T-helper 22 cell (primary cell): ENCODE results near the gene CLDN4.

ENCODE experiments used
- DNase-seq: peaks from one replicate; pipeline ENCODE4 v3.0.0-alpha.2; 2020; ENCODE audit warnings: low read depth

CLDN4 gene

DNA sequence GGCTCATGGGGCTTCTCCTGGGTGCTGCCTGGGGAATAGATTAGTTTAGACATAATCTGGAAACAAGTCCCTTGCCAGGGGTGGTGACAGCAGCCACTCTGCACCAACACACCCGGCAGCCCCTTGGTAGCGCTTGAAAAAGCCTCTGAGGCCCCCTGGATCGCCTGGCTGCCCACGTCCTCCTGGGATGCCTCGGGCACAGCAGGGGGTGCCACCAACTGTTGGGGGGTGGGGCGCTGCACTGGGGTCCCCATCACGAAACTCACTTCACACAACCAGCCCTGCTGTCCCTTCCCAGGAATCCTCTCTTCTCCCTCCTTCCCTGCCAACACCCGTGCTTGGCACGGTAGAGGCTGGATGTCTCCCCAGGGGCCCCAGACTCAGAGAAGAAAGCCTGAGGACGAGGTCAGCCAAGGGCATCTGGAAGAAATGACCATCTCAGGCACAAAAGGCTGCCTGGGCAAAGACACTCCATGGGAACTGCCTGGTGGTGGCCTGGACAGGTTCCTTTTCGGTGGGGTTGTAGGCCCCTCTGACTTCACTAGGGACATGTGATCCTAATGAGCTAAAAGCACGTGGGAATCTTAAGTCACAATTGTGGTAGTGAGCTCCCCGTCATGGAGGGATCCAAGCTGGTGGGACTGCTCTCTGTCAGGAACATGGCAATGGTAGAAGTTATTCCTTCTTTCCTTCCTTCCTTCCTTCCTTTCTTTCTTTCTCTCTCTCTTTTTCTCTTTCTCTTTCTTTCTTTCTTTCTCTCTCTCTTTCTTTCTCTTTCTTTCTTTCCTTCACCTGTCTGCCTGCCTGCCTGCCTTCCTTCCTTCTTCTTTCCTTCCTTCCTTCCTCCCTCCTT is 41.5 kb downstream of the CLDN4 start:
- DNase-seq, result no peak

DNA sequence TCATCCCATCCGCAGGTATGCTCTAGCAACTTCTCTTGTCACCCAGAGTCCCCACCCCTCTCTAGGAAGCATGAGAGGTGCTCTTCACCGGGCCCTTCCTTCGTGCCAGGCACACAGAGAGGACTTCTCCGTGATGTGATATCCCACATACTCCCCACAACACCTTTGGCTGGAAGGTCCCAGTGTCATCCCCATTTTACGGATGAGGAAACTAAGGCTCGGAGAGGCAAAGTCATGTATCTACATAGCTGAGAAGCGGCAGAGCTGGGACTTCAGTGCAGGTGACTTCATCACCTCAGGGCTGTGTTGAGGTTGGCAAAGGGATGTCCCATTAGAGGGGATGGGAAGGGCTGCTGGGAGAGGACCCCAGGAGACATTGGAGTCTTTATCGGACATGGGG is 45.6 kb downstream of the CLDN4 start:
- no peak for DNase-seq

DNA sequence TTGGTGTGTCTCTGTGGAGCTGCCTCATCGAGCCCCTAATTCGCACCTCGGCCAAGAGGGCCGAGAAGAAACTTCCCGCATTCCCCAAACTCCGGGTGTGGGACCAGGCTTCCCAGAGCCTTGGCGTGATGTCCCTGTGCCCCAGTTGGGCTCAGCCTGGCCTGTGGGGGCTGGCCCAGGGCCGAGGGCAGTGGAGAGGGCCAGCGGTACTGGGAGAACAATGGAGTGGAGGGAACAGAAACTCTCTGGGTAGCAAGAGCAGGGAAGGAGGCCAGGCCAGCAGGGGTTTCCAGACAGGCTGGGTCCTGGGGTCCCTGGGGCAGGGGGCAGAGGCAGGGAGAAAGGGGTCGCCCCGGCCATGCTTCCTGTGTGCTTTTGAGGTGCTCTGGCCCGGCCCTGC is 46.2 kb downstream of the CLDN4 start:
- DNase-seq, result no peak

DNA sequence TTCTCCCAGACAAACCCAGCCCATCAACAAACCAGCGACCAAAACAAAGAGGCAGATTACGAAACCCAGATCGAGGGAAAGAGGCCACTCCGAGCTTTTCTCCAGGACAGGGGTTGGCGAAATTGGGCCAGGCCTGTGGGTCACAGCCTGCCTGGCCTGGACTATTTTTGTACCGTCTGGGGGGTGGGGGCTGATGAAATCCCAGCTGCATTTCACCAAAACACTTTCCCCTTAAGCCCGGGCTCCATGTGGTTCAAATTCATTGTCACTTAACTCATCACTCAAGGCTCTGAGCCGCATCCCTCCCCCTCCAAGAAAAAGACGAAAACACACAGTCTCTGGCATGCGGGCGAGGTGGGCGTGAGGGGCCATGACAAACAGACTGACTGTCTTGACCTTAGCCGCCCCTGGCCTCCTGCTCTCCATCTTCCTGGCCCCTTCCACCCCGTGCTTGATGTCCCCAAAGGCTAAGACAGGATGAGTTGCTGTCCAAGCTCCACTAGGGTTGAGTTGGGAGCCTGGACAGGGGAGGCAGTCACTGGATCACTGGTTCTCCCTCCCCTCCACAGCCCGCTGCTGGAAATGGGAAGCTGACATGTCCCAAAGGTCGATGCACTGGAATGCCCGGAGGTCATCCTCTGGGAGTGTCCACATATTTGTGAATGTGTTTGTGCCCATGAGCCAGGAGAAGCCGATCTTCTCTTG is 49.3 kb downstream of the CLDN4 start:
- DNase-seq, result no peak

DNA sequence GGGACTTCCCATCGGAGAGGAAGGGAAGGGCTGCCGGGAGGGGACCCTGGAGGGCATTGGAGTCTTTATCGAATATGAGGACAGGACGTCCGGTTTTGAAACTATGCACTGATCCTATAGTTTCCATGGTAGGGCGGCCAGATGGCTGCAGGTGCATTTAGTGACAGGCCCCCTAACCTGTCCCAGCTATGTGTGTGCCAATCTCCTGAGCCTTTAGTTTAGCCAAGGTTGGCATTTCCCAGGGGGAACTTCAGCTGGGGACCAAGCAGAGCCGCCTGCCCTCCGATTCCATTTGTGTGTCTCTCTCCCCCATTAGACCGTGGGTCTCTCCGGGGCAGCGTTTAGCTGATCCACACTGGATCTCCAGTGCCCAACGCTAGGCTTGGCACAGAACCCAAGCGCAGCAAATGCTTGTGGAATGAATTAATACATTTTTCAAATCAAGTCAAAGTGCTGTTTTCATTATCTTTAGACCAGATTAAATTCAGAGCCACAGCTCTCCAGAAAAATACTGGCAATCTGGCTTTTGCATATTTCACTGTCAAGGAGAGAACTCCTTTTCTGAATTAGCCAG is 50.0 kb downstream of the CLDN4 start:
- DNase-seq, result no peak

DNA sequence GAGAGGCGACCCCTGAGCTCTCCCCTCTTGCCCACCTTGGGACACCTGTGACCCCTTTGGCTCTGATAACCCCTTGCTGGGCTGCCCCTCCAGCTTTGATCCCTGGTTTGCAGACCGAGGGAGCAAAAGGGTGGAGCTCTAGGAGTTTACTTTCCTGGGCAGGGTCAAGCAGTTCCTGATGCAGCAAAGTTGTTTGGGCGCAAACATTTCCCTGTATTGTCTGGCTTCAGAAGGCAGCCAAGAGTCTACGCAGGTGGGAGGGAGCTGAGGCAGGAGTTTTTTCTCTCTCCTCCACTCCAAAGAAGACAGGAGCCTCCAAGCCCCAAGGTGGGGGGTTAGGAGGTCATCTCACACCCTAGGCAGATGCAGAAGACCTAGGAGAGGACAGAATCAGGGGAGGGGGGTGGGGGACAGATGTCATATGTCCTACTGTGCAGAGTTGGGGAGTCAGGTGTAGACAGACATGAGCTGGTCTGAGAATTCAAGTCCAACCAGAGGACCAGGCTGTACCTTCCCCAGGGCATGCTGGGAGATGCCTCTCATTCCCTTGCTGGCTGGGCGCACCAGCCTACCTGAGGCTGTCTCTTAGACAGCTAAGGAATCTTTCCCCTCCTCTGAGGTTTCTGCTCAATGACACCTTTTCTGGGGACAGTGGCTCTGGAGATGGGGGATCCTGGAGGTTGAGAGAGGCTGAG is 50.7 kb downstream of the CLDN4 start:
- DNase-seq, result no peak

DNA sequence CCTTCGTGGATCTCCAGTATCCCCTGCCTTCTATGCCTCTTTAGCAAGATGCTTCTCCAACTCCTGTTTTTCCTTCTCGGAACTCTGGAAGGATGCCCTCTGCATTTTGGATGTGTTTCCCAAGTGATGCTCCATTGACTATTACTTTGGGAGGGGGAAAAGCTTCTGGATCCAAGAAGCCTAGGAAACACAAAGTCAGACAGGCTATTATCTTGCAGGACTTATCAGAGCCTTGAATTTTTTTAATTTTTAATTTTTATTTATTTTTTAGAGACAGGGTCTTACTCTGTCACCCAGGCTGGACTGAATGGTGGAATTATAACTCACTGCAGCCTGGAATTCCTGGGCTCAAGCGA is 51.2 kb downstream of the CLDN4 start:
- no peak for DNase-seq
